Head of caudate nucleus (tissue), 42 donors: ENCODE measurements around the gene TBL2.
A peak's percentile ranks its signal among the peaks of the same experiment; 100 is the strongest.
"Not testable (repeated sequence)": the region's sequence is repeated elsewhere in the genome, so short reads cannot be mapped to it uniquely, and the experiment has no call there.

ENCODE experiments used
- DNase-seq, 42 donors: peaks; one replicate each; pipeline versions ENCODE4 v3.0.0 to v3.0.0-alpha.2; 2020 to 2021; ENCODE audit warnings: mixed read lengths in 7 of 42
- intact Hi-C: fragments of 100-400 bp; cut with DNase I; formaldehyde crosslinking; loops from one replicate; pipeline ENCODE4 v1.15.0; 2022

The TBL2 gene

GRCh38 chr7:73550093-73550492 lies 28.3 kb downstream of the TBL2 start:
- DNase-seq, intact Hi-C loops: not testable (repeated sequence)

GRCh38 chr7:73549176-73549575 lies 29.2 kb downstream of the TBL2 start:
- intact Hi-C loops = no loop called here
- DNase-seq = no peak

- DNase-seq = peak in 41 of 42 donors; percentile 15 to 84 (median 52)
- intact Hi-C loops = no loop called here
Measured at GRCh38 chr7:73547841-73548240, 30.5 kb downstream of the TBL2 start.

- no peak for DNase-seq
- intact Hi-C loops = no loop called here
Measured at GRCh38 chr7:73544678-73545077, 33.7 kb downstream of the TBL2 start.

- intact Hi-C loops = no loop called here
- DNase-seq = no peak
Measured at GRCh38 chr7:73541722-73542121, 36.7 kb downstream of the TBL2 start.

GRCh38 chr7:73539709-73540108 lies 38.7 kb downstream of the TBL2 start:
- no peak for DNase-seq
- intact Hi-C loops = no loop called here

- intact Hi-C loops, DNase-seq: not testable (repeated sequence)
Measured at GRCh38 chr7:73538510-73538909, 39.9 kb downstream of the TBL2 start.

GRCh38 chr7:73537051-73537450 lies 41.3 kb downstream of the TBL2 start:
- DNase-seq = no peak
- intact Hi-C loops = no loop called here

- intact Hi-C loops = no loop called here
- no peak for DNase-seq
Measured at GRCh38 chr7:73536479-73536878, 41.9 kb downstream of the TBL2 start.

GRCh38 chr7:73535918-73536317 lies 42.5 kb downstream of the TBL2 start:
- intact Hi-C loops, DNase-seq: not testable (repeated sequence)

GRCh38 chr7:73533742-73534141 lies 44.6 kb downstream of the TBL2 start:
- DNase-seq = no peak
- intact Hi-C loops = no loop called here

- DNase-seq = no peak
- intact Hi-C loops = no loop called here
Measured at GRCh38 chr7:73532224-73532623, 46.2 kb downstream of the TBL2 start.

GRCh38 chr7:73530800-73531199 lies 47.6 kb downstream of the TBL2 start:
- no peak for DNase-seq
- intact Hi-C loops = no loop called here

GRCh38 chr7:73526896-73527821 lies 51.2 kb downstream of the TBL2 start:
- intact Hi-C loops = no loop called here
- DNase-seq = no peak

GRCh38 chr7:73526158-73526494 lies 52.3 kb downstream of the TBL2 start:
- DNase-seq, intact Hi-C loops: not testable (repeated sequence)

- DNase-seq = peak; percentile 96 to 99 (median 98)
- intact Hi-C loops = loop anchor here (2.0 to 5.0 kb wide), 2 partner anchors 35 to 55 kb away; partner anchors contain the start of genes BCL7B and TBL2
Measured at GRCh38 chr7:73522105-73522872, 56.1 kb downstream of the TBL2 start, which contains the start of gene BAZ1B. Gene BAZ1B, minus strand, starts transcription at chr7:73522293. Its CDS starts 360 bp downstream, at chr7:73521933.

GRCh38 chr7:73521636-73522104 lies 56.7 kb downstream of the TBL2 start:
- DNase-seq = peak in 24 of 42 donors; percentile 5 to 86 (median 70)

GRCh38 chr7:73520673-73521635 lies 57.4 kb downstream of the TBL2 start:
- peak in 16 of 42 donors; percentile 6 to 47 (median 16) for DNase-seq
- intact Hi-C loops = loop anchor here (5.0 kb wide), 1 partner anchor 56 kb away; the partner anchor contains the start of gene TBL2

More at GRCh38 chr7:73521636-73522104, 56.7 kb downstream of the TBL2 start:
- intact Hi-C loops = loop anchor here (2.0 to 5.0 kb wide), 2 partner anchors 35 to 56 kb away; partner anchors contain the start of genes BCL7B and TBL2
